ENCODE data around the gene VPS41.
"Not testable (repeated sequence)": the region's sequence is repeated elsewhere in the genome, so short reads cannot be mapped to it uniquely, and the experiment has no call there.

The VPS41 gene

GRCh38 chr7:38858259-38858884 is 50.6 kb downstream of the VPS41 start:
- Histone ChIP-seq H3K9me2 (replicated peaks; ENCODE audit: insufficient read depth, low read length) (no peaks in the 10 kb centered on the region), H2AFZ (ENCODE audit: low read length) (no peak overlapping the region), H3K27me3 (replicated peaks; ENCODE audit: insufficient read depth, low read length) (no peaks in the 10 kb centered on the region), H3K9ac (ENCODE audit: low read length) (no peak overlapping the region), H3K9me3 (replicated peaks; ENCODE audit: insufficient read depth, low read length) (no peaks in the 10 kb centered on the region), H3K4me2 (ENCODE audit: low read depth, low read length) (no peak overlapping the region), H3K4me3 (ENCODE audit: low read length) (no peak overlapping the region), H3K4me1 (ENCODE audit: low read length) (no peaks in the 10 kb centered on the region), H3K79me2 (ENCODE audit: low read length) (no peaks in the 10 kb centered on the region; the same call in 1 of the 2 replicates), H4K20me1 (ENCODE audit: insufficient read depth, low read length) (no peaks in the 10 kb centered on the region), H3K36me3 (replicated peaks; ENCODE audit: insufficient read depth, low read length) (no peaks in the 10 kb centered on the region), H3K27ac (ENCODE audit: low read length) (no peak overlapping the region), H3F3A (ENCODE audit: insufficient read depth, low read length) (no peaks in the 10 kb centered on the region)
- TF ChIP-seq CTCF (IDR thresholded peaks at IDR 0.05; ENCODE audit: low read length) (no peak), EZH2 (optimal IDR thresholded peaks at IDR 0.05; ENCODE audit: low read depth, low read length) (no peak), EZH2phosphoT487 (IDR thresholded peaks at IDR 0.05; ENCODE audit: low read length) (no peak)
- no peak for DNase-seq

GRCh38 chr7:38855867-38856266 is 53.1 kb downstream of the VPS41 start:
- Histone ChIP-seq H3K9me2 (replicated peaks; ENCODE audit: insufficient read depth, low read length) (no peaks in the 10 kb centered on the region), H3K27ac (ENCODE audit: low read length) (no peak overlapping the region), H3K9ac (ENCODE audit: low read length) (no peak overlapping the region), H3K79me2 (ENCODE audit: low read length) (no peaks in the 10 kb centered on the region; the same call in 1 of the 2 replicates), H3K4me3 (ENCODE audit: low read length) (no peak overlapping the region), H2AFZ (ENCODE audit: low read length) (no peak overlapping the region), H3F3A (ENCODE audit: insufficient read depth, low read length) (no peaks in the 10 kb centered on the region), H3K9me3 (replicated peaks; ENCODE audit: insufficient read depth, low read length) (no peaks in the 10 kb centered on the region), H3K4me1 (ENCODE audit: low read length) (no peaks in the 10 kb centered on the region), H3K4me2 (ENCODE audit: low read depth, low read length) (no peak overlapping the region), H3K27me3 (replicated peaks; ENCODE audit: insufficient read depth, low read length) (no peaks in the 10 kb centered on the region), H3K36me3 (replicated peaks; ENCODE audit: insufficient read depth, low read length) (no peaks in the 10 kb centered on the region), H4K20me1 (ENCODE audit: insufficient read depth, low read length) (no peaks in the 10 kb centered on the region)
- DNase-seq: no peak
- no peak for TF ChIP-seq CTCF (IDR thresholded peaks at IDR 0.05; ENCODE audit: low read length)
- TF ChIP-seq EZH2 (optimal IDR thresholded peaks at IDR 0.05; ENCODE audit: low read depth, low read length): no peak
- TF ChIP-seq EZH2phosphoT487 (IDR thresholded peaks at IDR 0.05; ENCODE audit: low read length): no peak

GRCh38 chr7:38855386-38855785 is 53.6 kb downstream of the VPS41 start:
- Histone ChIP-seq H3K27me3 (replicated peaks; ENCODE audit: insufficient read depth, low read length) (no peaks in the 10 kb centered on the region), H3K79me2 (ENCODE audit: low read length) (no peaks in the 10 kb centered on the region; the same call in 1 of the 2 replicates), H3K27ac (ENCODE audit: low read length) (no peak overlapping the region), H3K9me2 (replicated peaks; ENCODE audit: insufficient read depth, low read length) (no peaks in the 10 kb centered on the region), H4K20me1 (ENCODE audit: insufficient read depth, low read length) (no peaks in the 10 kb centered on the region), H3K4me2 (ENCODE audit: low read depth, low read length) (no peak overlapping the region), H3K4me1 (ENCODE audit: low read length) (no peaks in the 10 kb centered on the region), H3K36me3 (replicated peaks; ENCODE audit: insufficient read depth, low read length) (no peaks in the 10 kb centered on the region), H3K9me3 (replicated peaks; ENCODE audit: insufficient read depth, low read length) (no peaks in the 10 kb centered on the region), H3F3A (ENCODE audit: insufficient read depth, low read length) (no peaks in the 10 kb centered on the region), H2AFZ (ENCODE audit: low read length) (no peak overlapping the region), H3K9ac (ENCODE audit: low read length) (no peak overlapping the region), H3K4me3 (ENCODE audit: low read length) (no peak overlapping the region)
- TF ChIP-seq EZH2 (optimal IDR thresholded peaks at IDR 0.05; ENCODE audit: low read depth, low read length) (no peak), EZH2phosphoT487 (IDR thresholded peaks at IDR 0.05; ENCODE audit: low read length) (no peak), CTCF (IDR thresholded peaks at IDR 0.05; ENCODE audit: low read length) (no peak)
- DNase-seq: no peak

- not testable (repeated sequence) for H3K4me2 ChIP-seq (ENCODE audit: low read depth, low read length); H2AFZ ChIP-seq (ENCODE audit: low read length); H3K27ac ChIP-seq (ENCODE audit: low read length); H4K20me1 ChIP-seq (ENCODE audit: insufficient read depth, low read length); H3K27me3 ChIP-seq (replicated peaks; ENCODE audit: insufficient read depth, low read length); H3K9ac ChIP-seq (ENCODE audit: low read length); H3K9me2 ChIP-seq (replicated peaks; ENCODE audit: insufficient read depth, low read length); H3K9me3 ChIP-seq (replicated peaks; ENCODE audit: insufficient read depth, low read length); H3K4me3 ChIP-seq (ENCODE audit: low read length); H3F3A ChIP-seq (ENCODE audit: insufficient read depth, low read length); DNase-seq; H3K36me3 ChIP-seq (replicated peaks; ENCODE audit: insufficient read depth, low read length); H3K4me1 ChIP-seq (ENCODE audit: low read length); H3K79me2 ChIP-seq (ENCODE audit: low read length)
Observed at GRCh38 chr7:38854947-38855346, 54.0 kb downstream of the VPS41 start.

Data from MM.1S (cell line).